Keratinocyte (primary cell): Measurements from ENCODE around the gene SKI. TPM values are rescaled to one million over a fixed set of nuclear protein-coding genes. Genes with fewer than 3 reads are reported as not detected.
"Not testable (repeated sequence)": the region's sequence is repeated elsewhere in the genome, so short reads cannot be mapped to it uniquely, and the experiment has no call there.

Experiments used
- DNase-seq: peaks from one replicate; pipeline ENCODE4 v3.0.0-alpha.2; 2011; ENCODE audit warnings: low read depth, missing footprints, low spot score
- FAIRE-seq: peaks from 2 replicates; lab custom pipeline; 2011; peaks lifted over from hg19 to GRCh38; lab: Jason Lieb, UNC
- H2AFZ ChIP-seq: 2 replicates; pipeline ENCODE4 v1.6.0; 2012; ENCODE audit warnings: low read length, control low read depth, inconsistent platforms; ENCODE audit not compliant: control insufficient read depth
- H3K27ac ChIP-seq: 2 replicates; pipeline ENCODE4 v1.5.1; 2011; ENCODE audit warnings: low read length; ENCODE audit not compliant: control insufficient read depth, insufficient read depth
- H3K27me3 ChIP-seq: 3 replicates; pipeline ENCODE4 v1.6.0; 2011; ENCODE audit warnings: low read length; ENCODE audit not compliant: control insufficient read depth, insufficient read depth; ENCODE audit errors: extremely low read depth
- H3K36me3 ChIP-seq, 2 experiments: 2 replicates in 1 of 2; 3 replicates in 1 of 2; pipeline ENCODE4 v1.5.1; 2011; ENCODE audit warnings: low read length in 2 of 2, mild to moderate bottlenecking in 1 of 2; ENCODE audit not compliant: control insufficient read depth in 2 of 2, insufficient read depth in 2 of 2; ENCODE audit errors: extremely low read depth in 1 of 2
- H3K4me1 ChIP-seq: 3 replicates; pipeline ENCODE4 v1.5.1; 2011; ENCODE audit warnings: low read length; ENCODE audit not compliant: control insufficient read depth, insufficient read depth; ENCODE audit errors: extremely low read depth
- H3K4me2 ChIP-seq: 3 replicates; pipeline ENCODE4 v1.6.0; 2011; ENCODE audit warnings: low read depth, low read length; ENCODE audit not compliant: control insufficient read depth, insufficient read depth; ENCODE audit errors: extremely low read depth
- H3K4me3 ChIP-seq, 3 experiments: fragments of 200-600 bp in 1 of 3; sonication (generic) in 1 of 3; 2 replicates in 2 of 3; 3 replicates in 1 of 3; pipeline ENCODE4 v1.5.1; 2011 to 2016; ENCODE audit warnings: low read length in 3 of 3, mild to moderate bottlenecking in 3 of 3, control low read depth in 2 of 3, inconsistent platforms in 1 of 3, low read depth in 1 of 3, mixed read lengths in 1 of 3, mixed run types in 1 of 3, moderate library complexity in 1 of 3; ENCODE audit not compliant: control insufficient read depth in 2 of 3, insufficient read depth in 2 of 3; ENCODE audit errors: extremely low read depth in 1 of 3
- H3K79me2 ChIP-seq: 2 replicates; pipeline ENCODE4 v1.6.0; 2012; ENCODE audit warnings: low read length; ENCODE audit not compliant: control insufficient read depth, insufficient read depth
- H3K9ac ChIP-seq: 3 replicates; pipeline ENCODE4 v1.6.0; 2011; ENCODE audit warnings: low read length; ENCODE audit not compliant: control insufficient read depth, insufficient read depth; ENCODE audit errors: extremely low read depth
- H3K9me1 ChIP-seq: 3 replicates; pipeline ENCODE4 v1.6.0; 2011; ENCODE audit warnings: low read length; ENCODE audit not compliant: control insufficient read depth, insufficient read depth; ENCODE audit errors: extremely low read depth
- H3K9me3 ChIP-seq: 2 replicates; pipeline ENCODE4 v1.5.1; 2012; ENCODE audit warnings: low read depth, low read length; ENCODE audit not compliant: control insufficient read depth
- H4K20me1 ChIP-seq: 3 replicates; pipeline ENCODE4 v1.6.0; 2011; ENCODE audit warnings: low read length; ENCODE audit not compliant: control insufficient read depth, insufficient read depth; ENCODE audit errors: extremely low read depth
- EZH2 ChIP-seq: IDR thresholded peaks from one replicate; pipeline ENCODE4 v1.6.1; 2012; ENCODE audit warnings: inconsistent platforms, mild to moderate bottlenecking, low read length, moderate library complexity
- dilution Hi-C: fragments of 300-500 bp; cut with MboI; formaldehyde crosslinking; loops from one replicate; pipeline ENCODE4 v1.7.0; 2020; ENCODE audit warnings: low sequenced_read_pairs; ENCODE audit not compliant: extremely low pct_ligation_motif_present
- polyA plus RNA-seq, 5 experiments: library from polyadenylated mRNA; depleted of rRNA in 3 of 5; stranded (reverse) in 3 of 5; stranded (forward) in 1 of 5; unstranded in 1 of 5; fragments of >200 nt; gene quantifications; 1 replicate in 1 of 5; 2 replicates in 3 of 5; 3 replicates in 1 of 5; pipeline versions ENCODE4 v1.2.1 to v1.2.3, GENCODE V29; 2011 to 2012; ENCODE audit warnings: missing spikeins in 2 of 5, low read depth in 1 of 5, low replicate concordance in 1 of 5
- TF ChIP-seq, protein P1 (sequence below), 3 experiments: IDR thresholded peaks in 1 of 3; conservative IDR thresholded peaks in 1 of 3; optimal IDR thresholded peaks in 1 of 3; 2 replicates in 2 of 3; 3 replicates in 1 of 3; pipeline versions ENCODE3 to v1.5.1; 2011; ENCODE audit warnings: low read length in 3 of 3, mild to moderate bottlenecking in 3 of 3, moderate library complexity in 2 of 3, control low read depth in 1 of 3, inconsistent platforms in 1 of 3; ENCODE audit not compliant: insufficient read depth in 2 of 3; ENCODE audit errors: extremely low read depth in 1 of 3

SKI gene
- polyA plus RNA-seq, 1 donor (not counting 4 experiments of a cell fraction or from before 2014, with no cell fraction given), result 4.8 TPM

DNA sequence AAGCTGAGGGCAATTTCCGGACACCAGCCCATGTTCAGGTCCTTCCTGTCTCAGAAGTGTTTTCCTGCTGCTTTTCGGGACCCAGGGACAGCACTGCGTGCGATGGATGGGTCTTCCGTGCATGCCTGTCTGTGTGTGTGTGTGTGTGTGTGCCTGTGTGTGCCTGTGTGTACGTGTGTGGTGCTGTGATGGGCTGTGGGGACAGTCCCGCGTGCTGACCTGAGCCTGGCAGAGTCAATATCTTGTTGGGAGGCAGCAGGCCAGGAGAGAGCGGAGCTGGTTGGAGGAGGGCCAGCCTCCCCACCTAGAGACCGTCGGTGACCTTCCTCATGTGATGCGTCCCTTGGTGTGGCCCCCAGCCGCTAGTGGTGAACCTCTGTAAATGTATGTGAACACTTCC is 13.7 kb downstream of the SKI start:
- Histone ChIP-seq H3K9me3 (no peaks in the 10 kb centered on the region), H4K20me1 (peaks cover 36% of the 10 kb centered on the region), H3K36me3 (peaks cover 4 to 15% of the 10 kb centered on the region in 2 experiments), H3K27ac (no peak overlapping the region), H3K4me1 (peaks cover 21% of the 10 kb centered on the region), H3K4me2 (no peak overlapping the region), H3K9me1 (peaks cover 5% of the 10 kb centered on the region), H3K4me3 (no peak overlapping the region), H3K79me2 (peaks cover 98% of the 10 kb centered on the region), H3K9ac (no peak overlapping the region), H3K27me3 (no peaks in the 10 kb centered on the region), H2AFZ (no peak overlapping the region)
- FAIRE-seq, result no peak
- TF ChIP-seq, protein P1, sequence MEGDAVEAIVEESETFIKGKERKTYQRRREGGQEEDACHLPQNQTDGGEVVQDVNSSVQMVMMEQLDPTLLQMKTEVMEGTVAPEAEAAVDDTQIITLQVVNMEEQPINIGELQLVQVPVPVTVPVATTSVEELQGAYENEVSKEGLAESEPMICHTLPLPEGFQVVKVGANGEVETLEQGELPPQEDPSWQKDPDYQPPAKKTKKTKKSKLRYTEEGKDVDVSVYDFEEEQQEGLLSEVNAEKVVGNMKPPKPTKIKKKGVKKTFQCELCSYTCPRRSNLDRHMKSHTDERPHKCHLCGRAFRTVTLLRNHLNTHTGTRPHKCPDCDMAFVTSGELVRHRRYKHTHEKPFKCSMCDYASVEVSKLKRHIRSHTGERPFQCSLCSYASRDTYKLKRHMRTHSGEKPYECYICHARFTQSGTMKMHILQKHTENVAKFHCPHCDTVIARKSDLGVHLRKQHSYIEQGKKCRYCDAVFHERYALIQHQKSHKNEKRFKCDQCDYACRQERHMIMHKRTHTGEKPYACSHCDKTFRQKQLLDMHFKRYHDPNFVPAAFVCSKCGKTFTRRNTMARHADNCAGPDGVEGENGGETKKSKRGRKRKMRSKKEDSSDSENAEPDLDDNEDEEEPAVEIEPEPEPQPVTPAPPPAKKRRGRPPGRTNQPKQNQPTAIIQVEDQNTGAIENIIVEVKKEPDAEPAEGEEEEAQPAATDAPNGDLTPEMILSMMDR (optimal IDR thresholded peaks at IDR 0.05 in 1 of 3, IDR thresholded peaks at IDR 0.05 in 1 of 3, conservative IDR thresholded peaks at IDR 0.05 in 1 of 3; ENCODE audit: extremely low read depth in 1 of 3, insufficient read depth in 2 of 3, low read length in 3 of 3), result no peak
- no peak for TF ChIP-seq EZH2
- dilution Hi-C loops, result no loop called here
- no peak for DNase-seq

DNA sequence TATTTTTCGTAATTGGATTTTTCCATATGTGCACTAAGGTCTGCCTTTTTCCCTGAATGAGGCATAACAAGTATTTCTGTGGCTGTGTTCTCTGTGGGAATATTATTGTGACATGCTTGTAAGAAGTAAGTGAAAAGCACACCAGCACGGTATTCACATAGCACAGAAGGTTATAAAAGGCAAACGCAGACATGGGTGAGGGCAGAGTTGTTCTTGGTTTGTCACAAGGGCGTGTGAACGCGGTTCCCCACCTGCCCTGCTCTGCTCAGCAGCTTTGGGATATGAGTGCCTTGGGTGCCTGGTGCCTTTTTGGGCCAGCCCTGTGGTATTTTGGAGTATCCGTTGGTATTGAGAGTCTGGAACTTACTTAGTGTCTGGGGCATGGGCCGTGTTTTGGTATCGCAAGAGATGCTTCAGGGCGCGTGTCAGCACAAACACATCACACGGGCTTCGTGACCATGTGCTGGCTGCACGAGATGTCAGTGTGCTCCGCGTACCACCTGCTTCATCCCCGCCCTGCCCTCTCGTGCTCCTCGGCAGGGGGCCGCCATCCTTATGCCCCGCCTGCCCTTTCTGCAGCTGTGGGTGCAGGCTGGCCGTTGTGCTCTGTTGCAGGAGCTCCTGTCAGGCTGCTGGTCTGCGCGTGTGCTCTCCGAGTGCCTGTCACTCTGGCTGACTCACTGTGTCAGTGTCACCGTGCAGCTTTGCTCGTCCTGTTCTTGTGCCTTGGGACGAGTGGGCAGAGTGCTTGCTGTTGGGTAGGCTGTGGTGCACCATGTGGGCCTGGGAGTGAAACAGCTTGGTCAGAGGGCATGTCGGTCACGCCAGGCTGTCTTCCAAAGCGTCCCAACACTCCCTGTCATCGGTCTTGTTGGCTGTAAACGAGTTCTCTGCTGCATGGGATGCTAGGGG is 15.0 kb downstream of the SKI start:
- no peak overlapping the region for H3K4me2 ChIP-seq
- peaks cover 4 to 15% of the 10 kb centered on the region in 2 experiments for H3K36me3 ChIP-seq
- H2AFZ ChIP-seq, result no peak overlapping the region
- no peak overlapping the region for H3K4me3 ChIP-seq
- no peaks in the 10 kb centered on the region for H3K9me3 ChIP-seq
- H3K79me2 ChIP-seq, result peaks cover 98% of the 10 kb centered on the region
- H3K9ac ChIP-seq, result no peak overlapping the region
- dilution Hi-C loops, result no loop called here
- DNase-seq (no peak), FAIRE-seq (no peak)
- H3K27me3 ChIP-seq, result no peaks in the 10 kb centered on the region
- H4K20me1 ChIP-seq, result peaks cover 29% of the 10 kb centered on the region
- H3K4me1 ChIP-seq, result peaks cover 21% of the 10 kb centered on the region
- H3K9me1 ChIP-seq, result peaks cover 5% of the 10 kb centered on the region
- no peak overlapping the region for H3K27ac ChIP-seq
- TF ChIP-seq, protein P1 (optimal IDR thresholded peaks at IDR 0.05 in 1 of 3, IDR thresholded peaks at IDR 0.05 in 1 of 3, conservative IDR thresholded peaks at IDR 0.05 in 1 of 3; ENCODE audit: extremely low read depth in 1 of 3, insufficient read depth in 2 of 3, low read length in 3 of 3), result no peak
- no peak for TF ChIP-seq EZH2

DNA sequence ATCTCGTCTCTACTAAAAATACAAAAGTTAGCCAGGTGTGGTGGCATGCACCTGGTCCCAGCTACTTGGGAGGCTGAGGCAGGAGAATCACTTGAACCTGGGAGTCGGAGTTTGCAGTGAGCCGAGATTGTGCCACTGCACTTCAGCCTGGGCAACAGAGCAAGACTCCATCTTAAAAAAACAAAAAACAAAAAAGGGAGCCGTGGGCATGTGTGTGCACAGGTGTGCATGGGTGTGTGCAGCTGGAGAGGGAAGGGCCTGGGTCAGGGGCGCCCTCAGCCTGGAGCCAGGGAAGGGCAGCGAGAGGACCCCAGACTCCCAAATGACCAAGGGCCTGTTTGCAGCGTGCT is 18.9 kb downstream of the SKI start:
- Histone ChIP-seq H3K4me1 (peaks cover 28% of the 10 kb centered on the region), H3K36me3 (peaks cover 2 to 10% of the 10 kb centered on the region in 2 experiments), H4K20me1 (peaks cover 28% of the 10 kb centered on the region), H3K79me2 (peaks cover 97% of the 10 kb centered on the region)
- H3K27me3 ChIP-seq, H2AFZ ChIP-seq, H3K9me3 ChIP-seq, FAIRE-seq, H3K4me2 ChIP-seq, H3K4me3 ChIP-seq, dilution Hi-C loops, H3K9me1 ChIP-seq, H3K9ac ChIP-seq, H3K27ac ChIP-seq, DNase-seq: not testable (repeated sequence)
